Activated CD4-positive, alpha-beta T cell treated with anti-CD3 and anti-CD28 coated beads for 24 hours (primary cell): ENCODE measurements around the gene SHQ1.
A peak's percentile ranks its signal among the peaks of the same experiment; 100 is the strongest.
"Not testable (repeated sequence)": the region's sequence is repeated elsewhere in the genome, so short reads cannot be mapped to it uniquely, and the experiment has no call there.

Source experiments
- DNase-seq, 2 donors: peaks; one replicate each; pipeline ENCODE4 v3.0.0-alpha.2; 2020; ENCODE audit warnings: low read depth in 2 of 2

The SHQ1 gene

DNA sequence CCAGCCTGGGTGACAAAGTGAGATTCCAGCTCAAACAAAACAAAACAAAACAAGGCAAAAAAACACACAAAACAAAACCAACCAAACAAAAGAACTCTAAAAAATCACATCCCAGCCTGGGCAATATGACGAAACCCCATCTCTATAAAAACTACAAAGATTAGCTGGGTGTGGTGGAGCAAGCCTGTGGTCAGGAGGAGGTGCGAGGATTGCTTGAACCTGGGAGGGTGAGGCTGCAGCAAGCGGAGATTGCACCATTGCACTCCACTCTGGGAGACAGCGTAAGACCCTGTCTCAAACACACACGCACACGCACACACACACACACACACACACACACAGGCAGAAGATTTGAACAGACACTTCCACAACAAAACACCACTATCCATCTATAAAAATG is 99.6 kb downstream of the SHQ1 start:
- DNase-seq: no peak

DNA sequence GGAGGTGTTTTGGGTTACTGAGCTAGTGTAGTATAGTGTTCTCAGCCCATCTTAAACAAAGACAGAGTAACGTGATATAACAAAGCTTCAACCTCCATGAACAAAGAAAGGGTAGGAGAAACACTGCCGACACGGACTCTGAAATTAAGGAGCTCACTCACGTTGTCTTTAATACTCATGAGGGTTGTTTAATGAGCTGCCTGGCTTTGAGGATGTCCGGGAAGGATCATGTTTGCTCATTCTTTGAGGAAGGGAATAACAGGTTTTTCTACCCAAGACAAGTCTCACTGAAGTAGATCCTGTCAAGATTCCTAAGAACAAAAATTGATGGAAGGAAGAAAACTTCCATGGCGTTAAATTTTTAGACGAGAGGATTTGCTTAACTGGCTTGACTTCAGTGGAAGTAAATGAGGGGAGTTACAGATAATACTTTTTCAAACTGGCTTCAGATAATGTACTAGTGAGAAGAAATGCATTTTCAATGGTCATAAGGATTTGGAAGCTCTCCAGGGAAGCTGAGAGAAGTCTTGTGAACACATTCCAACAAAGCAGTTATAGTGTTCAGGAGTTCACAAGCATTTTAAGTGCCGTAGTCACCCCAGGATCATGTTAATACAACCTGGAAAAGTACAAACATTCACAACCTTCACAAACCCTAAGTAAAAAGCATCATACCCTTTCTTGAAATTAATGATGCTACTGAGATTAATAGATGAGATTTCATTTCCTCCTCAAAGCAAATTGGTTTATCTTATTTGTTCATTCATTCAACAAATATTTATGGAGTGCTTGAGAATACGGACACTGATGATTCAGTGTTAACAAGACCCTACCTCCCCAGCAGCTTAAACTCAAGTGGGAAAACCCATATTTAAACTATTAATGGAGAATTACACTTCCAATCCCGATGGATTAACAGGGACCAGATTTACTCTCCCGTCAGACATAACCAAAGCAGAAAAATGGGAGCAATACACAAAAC is 101.5 kb downstream of the SHQ1 start:
- no peak for DNase-seq

DNA sequence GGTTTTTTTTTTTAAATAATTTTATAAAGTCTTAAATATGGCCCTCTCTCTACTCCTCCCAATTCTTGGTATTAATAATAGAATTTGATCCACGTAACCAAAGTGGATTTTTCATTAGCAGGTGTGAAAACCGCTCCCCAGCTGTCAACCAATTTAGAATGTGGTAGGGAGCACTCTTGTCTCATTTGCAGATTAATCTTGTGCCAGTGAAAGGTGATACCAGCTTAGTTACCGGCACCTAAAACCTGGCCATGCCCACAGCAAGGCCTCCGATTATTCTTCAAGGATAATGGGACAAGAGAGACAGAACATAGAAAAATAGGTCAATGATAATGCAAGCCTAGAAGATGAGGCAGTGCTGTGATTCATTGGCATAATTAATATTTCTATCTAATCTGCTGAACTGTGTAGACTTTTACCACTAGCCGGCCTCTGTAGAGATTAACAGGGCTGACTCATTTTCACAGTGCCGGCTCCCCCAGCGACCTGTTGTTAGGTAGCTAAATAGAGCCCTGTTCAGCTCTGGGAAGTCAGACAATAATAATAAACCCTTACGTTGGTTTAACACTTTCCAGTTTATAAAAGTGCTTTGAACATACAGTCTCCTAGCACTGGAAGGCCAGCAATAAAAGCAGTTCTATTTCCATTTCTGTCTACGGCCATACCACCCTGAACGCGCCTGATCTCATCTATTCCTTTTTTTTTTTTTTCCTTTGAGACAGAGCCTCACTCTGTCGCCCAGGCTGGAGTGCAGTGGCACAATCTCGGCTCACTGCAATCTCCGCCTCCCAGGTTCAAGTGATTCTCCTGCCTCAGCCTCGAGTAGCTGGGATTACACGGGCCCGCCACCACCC is 102.9 kb downstream of the SHQ1 start:
- no peak for DNase-seq

DNA sequence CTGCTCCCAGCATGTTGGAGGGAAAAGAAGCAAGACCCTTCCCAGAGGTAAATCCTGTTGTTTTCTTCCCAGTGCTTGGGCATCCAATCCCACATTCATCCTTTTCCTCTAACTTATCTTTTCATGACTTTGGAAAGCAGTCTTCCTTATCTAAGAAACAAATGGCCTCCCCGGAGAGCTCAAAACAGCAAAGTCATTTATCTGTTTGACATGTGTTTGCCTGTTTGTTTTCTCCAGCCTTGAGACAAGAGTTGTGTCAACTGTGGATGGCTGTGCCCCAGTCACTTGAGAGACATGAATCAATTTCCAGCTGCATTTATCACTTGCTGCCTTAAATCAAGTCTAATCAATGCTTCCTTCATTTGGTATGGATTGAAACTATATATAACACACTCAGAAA is 103.9 kb downstream of the SHQ1 start:
- no peak for DNase-seq

DNA sequence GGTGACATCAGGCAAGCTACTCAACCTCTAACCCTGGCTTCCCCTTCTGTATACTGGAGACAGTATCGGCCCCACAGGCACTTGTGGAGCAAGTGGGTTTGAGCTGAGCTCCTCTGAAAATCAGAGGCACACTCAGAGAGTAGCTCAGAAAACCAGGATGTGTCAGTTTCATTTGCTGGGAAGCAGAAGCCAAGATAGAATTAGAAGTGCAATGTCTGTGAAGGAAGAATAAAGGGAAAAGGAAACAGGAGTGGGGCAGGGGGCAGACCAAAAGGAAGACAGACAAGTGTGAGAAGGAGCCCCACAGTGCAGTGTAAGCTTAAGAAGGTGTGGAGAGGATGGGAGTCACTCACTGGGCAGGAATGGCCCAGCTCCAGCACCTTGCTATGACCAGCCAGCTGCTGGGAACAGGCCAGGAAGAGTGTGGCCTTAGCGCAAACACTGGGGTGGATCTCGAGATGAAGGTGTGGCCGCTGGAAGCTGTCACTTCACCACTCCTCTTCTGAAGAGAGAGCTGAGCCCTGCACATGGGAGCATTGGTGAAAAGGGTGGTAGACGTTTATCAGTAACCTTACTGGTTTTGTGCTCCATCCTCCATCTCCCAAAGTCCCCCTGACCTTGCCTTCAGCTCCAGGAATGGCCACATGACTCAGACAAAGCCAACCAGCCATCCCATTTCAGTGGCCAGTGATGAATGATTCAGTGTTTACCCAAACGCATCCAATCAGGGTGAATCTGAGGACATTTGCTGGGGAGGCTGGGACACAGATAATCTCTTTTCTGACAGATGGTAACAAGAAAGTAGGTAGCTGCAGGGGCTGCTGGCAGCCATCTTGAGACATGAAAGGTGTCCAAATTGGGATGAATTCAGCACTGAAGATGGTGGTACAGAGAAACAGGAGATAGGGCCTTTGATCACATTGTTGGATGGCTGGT is 108.4 kb downstream of the SHQ1 start:
- no peak for DNase-seq

DNA sequence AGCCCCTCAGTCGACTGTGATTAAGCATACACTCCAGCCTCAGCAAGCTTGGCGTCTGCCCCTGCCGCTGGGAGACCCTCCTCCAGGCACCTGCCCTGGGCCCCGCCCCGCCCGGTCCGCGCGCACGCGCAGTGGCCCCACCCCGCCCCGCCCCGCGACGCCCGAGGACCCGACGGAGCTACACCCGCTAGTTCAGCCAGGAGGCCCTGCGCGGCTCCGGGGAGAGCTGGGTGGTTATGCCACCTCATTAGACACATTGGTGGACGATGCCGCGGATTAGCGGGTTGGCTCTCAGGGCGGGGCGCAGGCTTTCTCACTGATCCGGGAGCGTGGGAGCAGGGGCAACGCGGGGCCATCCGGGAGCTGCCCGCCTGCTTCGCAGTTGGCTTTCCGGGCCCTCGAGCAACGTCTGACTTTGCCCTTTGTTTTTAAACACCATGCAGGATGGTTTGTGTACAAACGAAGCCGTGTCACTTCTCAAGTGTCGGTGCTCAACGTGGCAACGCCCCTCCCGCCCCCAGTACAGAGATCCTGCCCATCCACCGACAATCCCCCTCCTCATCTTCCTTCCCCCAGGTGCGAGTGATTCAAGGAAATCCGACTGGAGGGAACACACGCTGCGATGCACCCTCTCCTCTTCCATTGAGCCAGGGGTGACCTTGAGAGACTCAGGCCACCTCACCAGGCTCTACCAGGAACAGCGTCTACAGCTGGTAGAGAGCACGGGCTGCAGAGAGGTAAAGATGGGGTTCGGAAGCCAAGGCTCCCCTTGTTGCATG is 109.3 kb downstream of the SHQ1 start:
- DNase-seq: peak; percentile 57 to 63

DNA sequence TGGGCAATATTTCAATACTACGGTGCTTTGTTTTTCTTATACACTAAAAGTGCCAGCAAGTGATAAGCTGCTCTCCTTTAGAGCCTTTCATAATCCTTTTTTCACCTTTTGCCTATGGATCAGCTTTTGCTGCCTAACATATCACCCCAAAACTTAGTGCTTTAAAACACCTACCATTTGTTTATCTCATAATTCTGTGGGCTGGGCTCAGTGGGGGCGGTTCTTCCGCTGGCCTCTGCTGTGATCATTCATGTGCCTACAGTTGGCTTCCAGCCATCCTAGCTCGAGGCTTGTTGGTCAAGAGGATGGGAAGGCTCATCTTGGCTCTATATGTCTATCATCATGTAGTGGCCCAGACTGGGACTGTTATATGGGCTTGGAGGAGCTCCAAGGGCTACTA is 113.2 kb downstream of the SHQ1 start:
- DNase-seq: not testable (repeated sequence)

DNA sequence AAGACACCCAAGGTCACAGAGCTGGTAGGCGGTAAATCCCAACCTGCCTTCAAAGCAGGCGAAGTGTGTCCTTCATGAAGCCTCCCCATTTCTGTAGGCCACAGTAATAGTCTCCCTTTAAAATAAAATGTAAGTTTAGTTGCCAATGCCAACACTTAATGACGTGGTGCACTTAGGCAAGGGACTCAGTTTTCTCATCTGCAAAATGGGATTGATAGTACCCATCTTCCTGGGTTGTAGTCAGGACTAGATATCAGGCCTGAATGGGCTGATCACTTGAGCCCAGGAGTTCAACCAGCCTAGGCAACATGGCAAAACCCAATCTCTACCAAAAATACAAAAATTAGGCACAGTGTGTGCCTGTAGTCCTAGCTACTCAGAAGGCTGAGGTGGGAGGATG is 114.6 kb downstream of the SHQ1 start:
- DNase-seq: no peak

DNA sequence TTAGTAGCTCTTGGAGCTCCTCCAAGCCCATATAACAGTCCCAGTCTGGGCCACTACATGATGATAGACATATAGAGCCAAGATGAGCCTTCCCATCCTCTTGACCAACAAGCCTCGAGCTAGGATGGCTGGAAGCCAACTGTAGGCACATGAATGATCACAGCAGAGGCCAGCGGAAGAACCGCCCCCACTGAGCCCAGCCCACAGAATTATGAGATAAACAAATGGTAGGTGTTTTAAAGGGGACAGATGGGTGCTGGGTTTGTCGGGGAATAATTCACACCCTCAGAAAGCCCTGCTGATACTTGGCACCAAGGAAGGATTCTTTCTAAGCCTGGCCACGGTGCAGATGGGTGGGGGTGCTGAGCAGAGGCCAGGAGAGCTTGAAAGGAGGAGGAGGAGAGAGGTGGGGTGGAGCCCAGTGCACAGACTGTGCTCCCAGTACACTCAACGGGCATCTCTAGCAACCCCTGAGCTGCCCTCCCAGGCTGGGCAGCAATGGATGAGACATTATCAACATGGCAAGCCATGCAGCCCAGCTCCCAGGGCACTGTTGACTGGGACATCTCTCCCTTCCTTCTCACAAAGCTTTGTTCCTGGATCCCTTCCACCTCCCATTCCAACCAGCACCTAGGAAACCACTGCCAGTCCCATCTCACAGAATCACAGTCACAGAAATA is 115.4 kb downstream of the SHQ1 start:
- DNase-seq: not testable (repeated sequence)

DNA sequence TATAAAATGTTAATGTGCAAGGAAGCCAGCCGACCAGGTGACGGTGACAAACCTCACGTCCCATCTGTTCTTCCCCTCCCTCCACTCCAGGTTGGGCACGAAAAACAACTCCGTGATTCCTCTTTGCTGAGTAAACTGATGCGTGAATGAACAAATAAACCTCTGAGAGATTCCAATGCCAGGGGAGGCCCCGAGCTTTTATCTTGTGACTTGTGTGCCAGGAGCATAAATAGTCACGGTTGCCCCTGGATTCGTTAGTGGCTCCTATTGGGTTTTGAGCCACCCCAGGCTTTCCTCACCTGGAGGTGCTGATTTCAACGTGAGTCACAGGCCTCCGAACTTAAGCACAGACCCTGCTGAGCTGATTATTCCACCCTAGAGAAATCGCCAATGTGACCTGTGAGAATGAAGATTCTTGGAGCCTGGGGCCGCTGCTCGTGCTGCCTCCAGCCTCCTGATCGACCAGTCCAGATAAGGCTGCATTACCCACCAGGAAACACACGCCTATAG is 119.2 kb downstream of the SHQ1 start:
- no peak for DNase-seq

DNA sequence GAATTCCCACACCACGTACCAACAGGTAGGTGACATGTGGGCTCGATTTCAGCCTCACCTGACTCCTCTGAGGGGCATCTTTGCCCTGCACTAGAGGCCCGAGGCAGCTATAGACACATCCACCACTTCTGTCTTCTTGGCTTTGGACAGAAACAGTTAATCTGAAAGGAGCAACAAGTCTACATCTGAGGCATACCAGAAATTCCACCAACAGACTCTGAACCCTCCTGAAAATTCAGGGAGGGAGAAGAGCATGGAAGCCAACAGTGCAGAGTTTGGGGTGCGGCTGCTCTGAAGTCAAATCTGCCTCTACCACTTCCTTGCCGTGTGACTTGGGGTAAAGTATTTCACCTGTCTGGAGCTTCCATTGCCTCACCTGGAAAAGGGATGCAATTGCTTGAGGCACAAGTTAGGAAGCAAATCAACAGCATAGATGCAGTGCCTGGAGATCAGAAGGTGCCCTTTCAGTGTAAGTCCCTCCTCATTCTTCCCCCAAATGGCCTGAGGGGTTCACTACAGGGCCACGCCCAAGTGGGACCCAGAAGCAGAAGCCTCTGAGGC is 119.8 kb downstream of the SHQ1 start:
- DNase-seq: no peak

DNA sequence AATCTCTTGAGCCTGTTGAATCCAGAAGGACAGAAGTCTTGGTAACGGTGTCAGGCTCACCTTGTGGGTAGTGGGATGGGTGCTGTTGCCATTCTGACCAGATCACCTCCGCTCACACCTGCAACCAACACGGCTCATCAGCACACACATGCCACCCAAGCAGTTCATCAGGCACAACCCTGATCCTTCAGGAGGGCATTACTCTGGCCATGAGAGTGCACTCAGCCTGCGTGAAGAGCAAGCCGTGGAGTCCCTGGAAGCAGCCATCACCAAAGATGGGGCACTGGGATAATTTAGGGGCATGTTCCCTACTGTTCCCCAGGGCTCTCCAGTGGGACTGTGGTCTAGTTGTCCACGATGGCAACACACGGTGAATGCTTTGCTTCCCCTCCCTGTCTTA is 120.5 kb downstream of the SHQ1 start:
- DNase-seq: no peak

DNA sequence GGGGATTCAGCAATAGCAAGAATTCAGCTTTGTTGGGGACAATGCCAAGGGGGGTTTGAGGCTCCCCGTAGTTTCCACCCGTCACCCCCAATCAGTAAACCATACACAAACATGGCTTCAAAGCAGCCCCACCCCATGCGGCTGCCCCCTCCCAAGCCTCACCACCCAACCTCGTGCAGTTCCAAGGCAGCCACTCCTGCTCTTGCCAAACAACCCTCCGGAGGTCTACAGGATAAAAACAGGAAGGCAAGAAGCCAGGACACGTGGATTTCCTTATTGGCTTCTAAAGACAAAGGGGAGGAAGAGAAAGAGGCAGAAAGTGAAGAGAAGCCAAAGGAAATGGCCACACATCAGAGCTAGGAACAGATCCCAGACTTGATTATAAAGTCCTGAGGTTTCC is 121.1 kb downstream of the SHQ1 start:
- no peak for DNase-seq

DNA sequence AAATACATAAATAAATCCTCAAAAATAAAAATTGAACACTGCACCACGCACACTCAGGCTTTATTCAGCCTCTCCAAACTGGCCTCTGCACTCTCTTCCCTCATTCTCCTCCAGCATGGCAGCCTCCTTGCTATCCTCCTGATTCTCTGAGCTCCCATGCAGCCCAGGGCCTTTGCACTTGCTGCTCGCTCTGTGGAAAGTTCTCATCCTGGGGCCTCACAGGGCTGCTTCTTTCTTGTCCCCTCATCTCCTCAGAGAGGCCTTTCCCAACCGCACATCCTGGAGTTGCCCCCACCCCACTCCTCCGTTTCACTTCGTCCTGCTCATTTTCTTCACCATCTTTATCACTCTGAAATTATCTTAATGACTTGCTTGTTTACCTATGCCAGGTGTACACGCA is 123.0 kb downstream of the SHQ1 start:
- DNase-seq: no peak

DNA sequence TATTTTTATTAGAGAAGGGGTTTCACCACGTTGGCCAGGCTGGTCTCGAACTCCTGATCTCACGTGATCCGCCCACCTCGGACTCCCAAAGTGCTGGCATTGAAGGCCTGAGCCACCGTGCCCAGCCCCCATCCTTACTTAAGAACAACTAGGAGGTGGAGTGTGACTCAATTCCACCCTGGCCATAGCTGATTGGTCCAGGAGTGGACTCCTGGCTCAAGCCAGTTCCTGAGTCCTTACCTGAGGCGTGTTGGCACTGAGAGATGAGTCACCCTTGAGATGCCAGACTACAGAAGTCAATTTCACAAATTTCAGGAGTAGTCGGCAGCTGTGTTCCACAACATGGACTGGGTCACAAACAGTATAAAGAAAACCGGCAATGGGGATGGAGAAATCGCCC is 124.2 kb downstream of the SHQ1 start:
- DNase-seq: no peak

DNA sequence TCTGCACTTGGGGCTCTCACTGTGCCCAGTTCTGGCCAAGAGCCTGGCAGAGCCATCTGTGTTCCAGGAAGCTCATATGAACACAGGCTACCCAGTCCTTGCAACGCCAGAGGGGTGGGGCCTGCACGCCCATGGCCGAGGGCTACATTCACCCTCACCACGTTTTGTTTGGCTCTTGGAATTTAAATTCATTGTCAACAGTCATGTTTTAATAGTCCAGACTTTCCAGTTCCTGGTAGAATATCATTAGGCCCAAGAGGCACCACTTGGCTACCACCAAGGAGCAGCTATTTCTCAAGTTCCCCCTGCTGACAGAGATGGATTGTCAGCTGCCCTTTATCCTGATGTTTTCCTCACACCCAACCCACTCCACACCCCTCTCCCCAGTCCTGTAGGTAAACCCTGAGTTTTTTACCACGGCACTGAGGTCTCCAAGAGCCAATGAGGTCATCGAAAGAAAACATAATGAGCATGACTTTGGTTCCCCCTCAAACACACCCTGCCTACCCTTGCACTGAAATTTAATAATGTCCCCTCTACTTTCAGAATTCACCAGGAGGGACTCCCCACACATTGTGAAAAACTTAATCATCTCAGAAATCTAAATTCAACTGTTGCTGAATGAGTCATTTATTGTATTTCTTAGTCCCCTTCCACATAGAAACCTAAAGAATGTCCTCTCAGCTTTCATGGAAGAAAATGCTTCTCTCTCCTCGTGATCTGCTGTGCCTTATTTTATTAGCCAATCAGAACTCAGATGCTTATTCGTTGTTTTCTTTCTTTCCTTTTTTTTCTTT is 125.1 kb downstream of the SHQ1 start:
- no peak for DNase-seq

DNA sequence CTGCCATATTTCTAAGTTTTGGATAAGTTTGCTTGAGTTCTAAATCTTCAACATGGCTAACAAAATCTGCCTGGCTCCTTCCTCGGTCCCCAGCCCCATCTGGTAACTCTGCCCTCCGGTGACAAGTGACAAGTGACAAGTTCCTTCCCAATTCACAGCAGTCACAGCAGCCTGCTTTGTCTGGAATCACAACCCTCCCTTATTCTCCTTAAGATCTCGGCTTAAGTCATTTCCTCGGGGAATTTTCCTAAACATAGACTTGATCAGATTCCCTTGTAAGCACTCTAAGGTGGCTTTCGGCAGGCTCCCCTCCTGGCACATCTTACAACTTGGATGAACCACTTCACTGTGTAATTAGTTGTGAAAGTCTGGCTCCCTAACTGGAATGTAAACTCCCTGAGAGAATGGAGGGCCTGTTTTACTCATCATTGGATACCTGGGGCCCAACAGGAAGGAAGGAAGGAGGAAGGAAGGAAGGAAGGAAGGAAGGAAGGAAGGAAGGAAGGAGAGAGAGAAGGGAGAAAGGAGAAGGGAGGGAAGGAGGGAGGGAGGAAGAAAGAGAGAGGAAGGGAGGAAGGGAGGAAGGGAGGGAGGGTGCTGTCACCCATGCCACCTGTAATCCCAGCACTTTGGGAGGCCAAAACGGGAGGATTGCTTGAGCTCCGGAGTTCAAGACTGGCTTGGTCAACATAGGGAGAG is 126.4 kb downstream of the SHQ1 start:
- DNase-seq: no peak

DNA sequence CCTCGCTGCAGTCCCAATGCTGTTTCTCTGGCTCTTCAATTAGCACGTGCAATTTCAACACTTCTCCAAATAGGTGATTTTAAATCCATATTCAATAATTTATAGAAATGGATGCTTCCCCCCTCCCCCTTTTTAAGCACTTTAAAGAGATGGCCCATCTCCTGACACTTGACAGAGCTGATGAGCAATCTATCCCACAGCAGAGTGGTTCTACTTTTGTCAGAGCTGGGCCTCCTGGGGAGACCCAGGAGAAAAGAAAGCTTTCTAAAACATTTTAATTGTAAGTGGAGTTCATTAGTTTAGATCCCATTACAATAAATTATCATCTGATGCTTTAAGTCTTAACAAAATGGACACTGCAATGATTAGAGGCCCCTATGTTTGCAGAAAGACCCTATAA is 127.7 kb downstream of the SHQ1 start:
- DNase-seq: no peak
